Measurements from ENCODE around the gene DPP6.
"Not testable (repeated sequence)": the region's sequence is repeated elsewhere in the genome, so short reads cannot be mapped to it uniquely, and the experiment has no call there.

Gene DPP6

GRCh38 chr7:154051643-154052529, at the start of gene DPP6:
TSS of gene DPP6 (plus strand) at chr7:154052398.
- DNase-seq (ENCODE audit: low read depth): not testable (repeated sequence)

- DNase-seq (ENCODE audit: low read depth): not testable (repeated sequence)
Measured at GRCh38 chr7:154009423-154009911, 42.7 kb upstream of the DPP6 start.

GRCh38 chr7:154010726-154011568, 41.3 kb upstream of the DPP6 start:
- not testable (repeated sequence) for DNase-seq (ENCODE audit: low read depth)

GRCh38 chr7:154012800-154013199, 39.4 kb upstream of the DPP6 start:
- not testable (repeated sequence) for DNase-seq (ENCODE audit: low read depth)

GRCh38 chr7:154015636-154016035, 36.6 kb upstream of the DPP6 start:
- DNase-seq (ENCODE audit: low read depth): not testable (repeated sequence)

- DNase-seq (ENCODE audit: low read depth): not testable (repeated sequence)
Measured at GRCh38 chr7:154018354-154018753, 33.8 kb upstream of the DPP6 start.

- DNase-seq (ENCODE audit: low read depth): not testable (repeated sequence)
Measured at GRCh38 chr7:154027805-154028204, 24.4 kb upstream of the DPP6 start.

GRCh38 chr7:154030476-154031080, 21.6 kb upstream of the DPP6 start:
- not testable (repeated sequence) for DNase-seq (ENCODE audit: low read depth)

GRCh38 chr7:154039466-154040165, 12.6 kb upstream of the DPP6 start:
- DNase-seq (ENCODE audit: low read depth): not testable (repeated sequence)

- DNase-seq (ENCODE audit: low read depth): not testable (repeated sequence)
Measured at GRCh38 chr7:154050394-154050793, 1.8 kb upstream of the DPP6 start.

- DNase-seq (ENCODE audit: low read depth): not testable (repeated sequence)
Measured at GRCh38 chr7:154051006-154051642, 1.1 kb upstream of the DPP6 start.

- DNase-seq (ENCODE audit: low read depth): not testable (repeated sequence)
Measured at GRCh38 chr7:154052530-154053252, 493 bp downstream of the DPP6 start.

- DNase-seq (ENCODE audit: low read depth): not testable (repeated sequence)
Measured at GRCh38 chr7:154053466-154054312, 1.5 kb downstream of the DPP6 start.

- DNase-seq (ENCODE audit: low read depth): not testable (repeated sequence)
Measured at GRCh38 chr7:154054664-154055063, 2.5 kb downstream of the DPP6 start.

- DNase-seq (ENCODE audit: low read depth): peak; percentile 53
Measured at GRCh38 chr7:154055491-154056106, 3.4 kb downstream of the DPP6 start.

GRCh38 chr7:154058783-154059182, 6.6 kb downstream of the DPP6 start:
- DNase-seq (ENCODE audit: low read depth): not testable (repeated sequence)

GRCh38 chr7:154060551-154060950, 8.4 kb downstream of the DPP6 start:
- DNase-seq (ENCODE audit: low read depth): not testable (repeated sequence)

GRCh38 chr7:154071833-154072232, 19.6 kb downstream of the DPP6 start:
- DNase-seq (ENCODE audit: low read depth): peak; percentile 14

Data from iris pigment epithelial cell (primary cell).